Stomach (tissue), 9 donors: Measurements from ENCODE around the gene C4BPA. TPM values are rescaled to one million over a fixed set of nuclear protein-coding genes. Genes with fewer than 3 reads are reported as not detected.

Experiments used
- DNase-seq, 2 donors: peaks; one replicate each; pipeline versions ENCODE4 v3.0.0 to v3.0.0-alpha.2; 2013 to 2019
- H3K27ac ChIP-seq, 5 donors: fragments of 200-600 bp in 4 of 5; sonication (generic) in 4 of 5; one replicate each; pipeline ENCODE4 v1.5.1; 2013 to 2019; ENCODE audit warnings: mild to moderate bottlenecking in 1 of 5, moderate library complexity in 1 of 5
- H3K27me3 ChIP-seq, 3 donors: fragments of 200-600 bp; sonication (generic); one replicate each; pipeline ENCODE4 v1.5.1; 2017 to 2019; ENCODE audit warnings: mixed run types in 1 of 3
- H3K36me3 ChIP-seq, 4 donors: fragments of 200-600 bp; sonication (generic); 1 replicate in 3 of 4; 2 replicates in 1 of 4; pipeline ENCODE4 v1.5.1; 2016 to 2019
- H3K4me1 ChIP-seq, 4 donors: fragments of 200-600 bp; sonication (generic); one replicate each; pipeline ENCODE4 v1.5.1; 2016 to 2019
- H3K4me3 ChIP-seq, 4 donors: fragments of 200-600 bp; sonication (generic) in 3 of 4; one replicate each; pipeline ENCODE4 v1.5.1; 2016 to 2019; ENCODE audit warnings: mild to moderate bottlenecking in 1 of 4
- H3K9me3 ChIP-seq, 4 donors: fragments of 200-600 bp; sonication (generic); one replicate each; pipeline ENCODE4 v1.5.1; 2016 to 2019
- EP300 ChIP-seq: sonication (generic); formaldehyde crosslinking; IDR thresholded peaks from one replicate; pipeline ENCODE4 v1.6.1; 2017; ENCODE audit warnings: antibody characterized with exemption
- POLR2A ChIP-seq, 4 donors: fragments of 450-650 bp; IDR thresholded peaks; one replicate each; pipeline ENCODE4 v1.6.1; 2016; ENCODE audit warnings: antibody characterized with exemption in 4 of 4, control low read depth in 2 of 4, mild to moderate bottlenecking in 1 of 4, moderate library complexity in 1 of 4
- POLR2AphosphoS5 ChIP-seq, 3 donors: sonication (generic); formaldehyde crosslinking; IDR thresholded peaks; one replicate each; pipeline ENCODE4 v1.6.1; 2016; ENCODE audit warnings: antibody characterized with exemption in 3 of 3
- WGBS, 5 donors: extraction: QIAGEN DNeasy Blood & Tissue Kit in 3 of 5; methylation state at CpG; one replicate each; pipeline versions ENCODE4 v1.1.5 to v1.1.7; 2013 to 2018; 5-methylcytosine and 5-hydroxymethylcytosine counted together
- intact Hi-C: fragments of 100-400 bp; cut with DNase I; formaldehyde crosslinking; loops from one replicate; pipeline ENCODE4 v1.15.1; 2023; ENCODE audit warnings: low total_unique reads
- polyA plus RNA-seq, 3 donors: library from polyadenylated mRNA; stranded (reverse); fragments of 200-250 nt; gene quantifications; one replicate each; pipeline ENCODE4 v1.2.3, GENCODE V29; 2013
- total RNA-seq, 5 donors: library from RNA; depleted of rRNA; stranded (reverse); fragments of >200 nt; gene quantifications; one replicate each; pipeline versions ENCODE4 v1.1.0 to v1.2.3, GENCODE V29; 2014 to 2016
- TF ChIP-seq, protein P1 (sequence below), 7 experiments: fragments of 450-650 bp in 4 of 7; fragments of 200-600 bp in 3 of 7; sonication (generic) in 3 of 7; IDR thresholded peaks; one replicate each; pipeline ENCODE4 v1.5.1; 2016 to 2019; ENCODE audit warnings: antibody characterized with exemption in 7 of 7, control low read depth in 2 of 7, mild to moderate bottlenecking in 1 of 7
- donor health status: healthy with polysubstance abuse.
- donor health status: Bipolar disorder and iron deficiency.
- donor health status: healthy.

Gene C4BPA
- total and polyA plus RNA-seq, 8 donors = 1.2 to 24.6 (median 2.5) TPM; not detected in 5

GRCh38 chr1:207152792-207153468 lies 48.9 kb downstream of the C4BPA start:
- Histone ChIP-seq H3K4me3 (no peak overlapping the region), H3K9me3 (peaks cover 0 to 20% (median 6%) of the 10 kb centered on the region in 4 donors), H3K4me1 (no peaks in the 10 kb centered on the region), H3K27me3 (no peaks in the 10 kb centered on the region), H3K36me3 (peaks cover 0 to 5% (median 0%) of the 10 kb centered on the region in 4 donors), H3K27ac (no peak overlapping the region)
- TF ChIP-seq EP300 (no peak), POLR2A (IDR thresholded peaks at IDR 0.05) (no peak), POLR2AphosphoS5 (IDR thresholded peaks at IDR 0.05) (no peak)
- TF ChIP-seq, protein P1, sequence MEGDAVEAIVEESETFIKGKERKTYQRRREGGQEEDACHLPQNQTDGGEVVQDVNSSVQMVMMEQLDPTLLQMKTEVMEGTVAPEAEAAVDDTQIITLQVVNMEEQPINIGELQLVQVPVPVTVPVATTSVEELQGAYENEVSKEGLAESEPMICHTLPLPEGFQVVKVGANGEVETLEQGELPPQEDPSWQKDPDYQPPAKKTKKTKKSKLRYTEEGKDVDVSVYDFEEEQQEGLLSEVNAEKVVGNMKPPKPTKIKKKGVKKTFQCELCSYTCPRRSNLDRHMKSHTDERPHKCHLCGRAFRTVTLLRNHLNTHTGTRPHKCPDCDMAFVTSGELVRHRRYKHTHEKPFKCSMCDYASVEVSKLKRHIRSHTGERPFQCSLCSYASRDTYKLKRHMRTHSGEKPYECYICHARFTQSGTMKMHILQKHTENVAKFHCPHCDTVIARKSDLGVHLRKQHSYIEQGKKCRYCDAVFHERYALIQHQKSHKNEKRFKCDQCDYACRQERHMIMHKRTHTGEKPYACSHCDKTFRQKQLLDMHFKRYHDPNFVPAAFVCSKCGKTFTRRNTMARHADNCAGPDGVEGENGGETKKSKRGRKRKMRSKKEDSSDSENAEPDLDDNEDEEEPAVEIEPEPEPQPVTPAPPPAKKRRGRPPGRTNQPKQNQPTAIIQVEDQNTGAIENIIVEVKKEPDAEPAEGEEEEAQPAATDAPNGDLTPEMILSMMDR (IDR thresholded peaks at IDR 0.05) = no peak
- intact Hi-C loops = no loop called here
- WGBS, 5 donors = 84 to 92% (median 89%) methylated on average over 5 of the region's 5 CpGs
- no peak for DNase-seq

GRCh38 chr1:207155028-207155427 lies 51.0 kb downstream of the C4BPA start:
- no peak for DNase-seq
- Histone ChIP-seq H3K4me1 (no peaks in the 10 kb centered on the region), H3K36me3 (peaks cover 0 to 5% (median 0%) of the 10 kb centered on the region in 4 donors), H3K4me3 (no peak overlapping the region), H3K27me3 (no peaks in the 10 kb centered on the region), H3K27ac (no peak overlapping the region), H3K9me3 (peaks cover 0 to 21% (median 7%) of the 10 kb centered on the region in 4 donors)
- intact Hi-C loops = no loop called here
- TF ChIP-seq, protein P1 (IDR thresholded peaks at IDR 0.05) = no peak
- TF ChIP-seq POLR2AphosphoS5 (IDR thresholded peaks at IDR 0.05) (no peak), POLR2A (IDR thresholded peaks at IDR 0.05) (no peak), EP300 (no peak)
- WGBS, 5 donors = 52 to 69% (median 64%) methylated on average over 3 of the region's 3 CpGs

GRCh38 chr1:207156095-207156494 lies 52.1 kb downstream of the C4BPA start:
- Histone ChIP-seq H3K4me1 (no peaks in the 10 kb centered on the region), H3K27me3 (no peaks in the 10 kb centered on the region), H3K36me3 (peaks cover 0 to 5% (median 0%) of the 10 kb centered on the region in 4 donors), H3K4me3 (no peak overlapping the region), H3K9me3 (peaks cover 0 to 21% (median 7%) of the 10 kb centered on the region in 4 donors), H3K27ac (no peak overlapping the region)
- TF ChIP-seq EP300 = no peak
- no peak for TF ChIP-seq POLR2A (IDR thresholded peaks at IDR 0.05)
- TF ChIP-seq, protein P1 (IDR thresholded peaks at IDR 0.05) = no peak
- TF ChIP-seq POLR2AphosphoS5 (IDR thresholded peaks at IDR 0.05) = no peak
- intact Hi-C loops = no loop called here
- DNase-seq = no peak

DNA sequence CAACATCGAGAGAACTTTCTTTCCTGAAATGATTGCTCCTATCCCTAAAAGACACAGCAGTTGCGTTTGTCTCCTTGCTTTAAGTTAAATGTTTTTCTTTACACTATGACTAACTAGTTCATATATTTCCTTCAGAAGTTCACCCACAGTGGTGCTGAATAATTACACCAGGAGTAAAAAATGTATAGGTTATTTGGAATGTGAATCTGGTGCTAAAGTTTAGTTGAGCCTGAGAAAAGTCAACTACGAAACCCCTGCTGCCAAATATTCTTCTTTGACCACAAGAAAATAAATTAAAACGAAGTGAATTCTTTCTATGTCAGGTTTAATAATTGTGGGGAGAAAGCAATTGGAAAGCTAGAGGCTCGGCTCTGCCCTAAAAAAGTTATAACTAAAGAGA lies 52.8 kb downstream of the C4BPA start:
- intact Hi-C loops = no loop called here
- no peak overlapping the region for H3K27ac ChIP-seq
- no peak for DNase-seq

More for the DNA sequence above, 52.8 kb downstream of the C4BPA start:
- 81 to 92% (median 86%) methylated on average over 5 of the region's 5 CpGs for WGBS, 5 donors
- peaks cover 0 to 18% (median 5%) of the 10 kb centered on the region in 4 donors for H3K9me3 ChIP-seq
- H3K4me3 ChIP-seq = no peak overlapping the region
- peaks cover 0 to 5% (median 0%) of the 10 kb centered on the region in 4 donors for H3K36me3 ChIP-seq
- no peak for TF ChIP-seq POLR2A (IDR thresholded peaks at IDR 0.05)
- TF ChIP-seq, protein P1 (IDR thresholded peaks at IDR 0.05) = no peak
- TF ChIP-seq EP300 = no peak
- no peak for TF ChIP-seq POLR2AphosphoS5 (IDR thresholded peaks at IDR 0.05)
- no peaks in the 10 kb centered on the region for H3K27me3 ChIP-seq
- no peaks in the 10 kb centered on the region for H3K4me1 ChIP-seq
